ENCODE data around the gene GCK.

GRCh38 chr7:44096326-44096881, 92.8 kb downstream of the GCK start:
- TF ChIP-seq MAFK (conservative IDR thresholded peaks at IDR 0.05 in 1 of 2, IDR thresholded peaks at IDR 0.05 in 1 of 2; ENCODE audit: low read length in 2 of 2) (no peak), PAX8 (CRISPR knock-in tag; IDR thresholded peaks at IDR 0.05; ENCODE audit: borderline replicate concordance) (no peak), ZFP1 (CRISPR knock-in tag; IDR thresholded peaks at IDR 0.05) (no peak), KDM4B (CRISPR knock-in tag; IDR thresholded peaks at IDR 0.05) (no peak), POLR2A (IDR thresholded peaks at IDR 0.05; ENCODE audit: insufficient read depth in 1 of 2, low read depth in 2 of 2, low read length in 2 of 2) (no peak), HDAC2 (CRISPR knock-in tag; IDR thresholded peaks at IDR 0.05) (no peak), ZNF790 (CRISPR knock-in tag; IDR thresholded peaks at IDR 0.05; ENCODE audit: borderline replicate concordance) (no peak), TCF12 (IDR thresholded peaks at IDR 0.05) (no peak), TCF12 (CRISPR knock-in tag; IDR thresholded peaks at IDR 0.05) (no peak), HNF1B (CRISPR knock-in tag; IDR thresholded peaks at IDR 0.05) (no peak), ZSCAN30 (CRISPR knock-in tag; IDR thresholded peaks at IDR 0.05) (no peak), THYN1 (CRISPR knock-in tag; IDR thresholded peaks at IDR 0.05; ENCODE audit: borderline replicate concordance, low read depth) (no peak), NFATC3 (CRISPR knock-in tag; IDR thresholded peaks at IDR 0.05) (no peak)

All from HepG2 (cell line).